Measurements from ENCODE around the gene HOOK2. TPM values are rescaled to one million over a fixed set of nuclear protein-coding genes. Genes with fewer than 3 reads are reported as not detected.
A peak's percentile ranks its signal among the peaks of the same experiment; 100 is the strongest.

HOOK2 gene
- total and polyA plus RNA-seq, 9 of the 15 experiments (the other 6 are each of a cell fraction or from before 2014, with no cell fraction given) = 1.3 to 17.2 (median 9.9) TPM

DNA sequence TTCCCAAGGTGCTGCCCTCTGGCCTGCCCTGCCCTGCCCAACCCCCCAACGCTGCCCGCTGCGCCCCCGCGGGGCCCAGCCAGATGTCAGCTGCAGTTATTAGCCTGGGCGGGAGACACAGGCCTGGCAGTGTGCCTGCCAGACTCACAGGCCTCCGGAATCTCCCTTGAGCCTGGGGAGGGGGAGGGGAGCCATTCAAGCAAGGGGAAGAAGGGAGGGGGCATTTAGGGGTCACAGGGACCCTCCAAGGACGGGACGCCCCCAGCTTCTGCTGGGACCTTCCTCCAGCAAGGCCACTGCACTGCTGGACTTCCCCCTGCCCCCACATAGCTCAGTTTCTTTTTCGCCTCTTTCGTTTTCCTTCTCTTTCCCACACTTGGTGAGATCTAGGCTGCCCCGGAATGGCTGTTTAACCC is 13.3 kb upstream of the HOOK2 start (continued):
- TF ChIP-seq, protein P1, sequence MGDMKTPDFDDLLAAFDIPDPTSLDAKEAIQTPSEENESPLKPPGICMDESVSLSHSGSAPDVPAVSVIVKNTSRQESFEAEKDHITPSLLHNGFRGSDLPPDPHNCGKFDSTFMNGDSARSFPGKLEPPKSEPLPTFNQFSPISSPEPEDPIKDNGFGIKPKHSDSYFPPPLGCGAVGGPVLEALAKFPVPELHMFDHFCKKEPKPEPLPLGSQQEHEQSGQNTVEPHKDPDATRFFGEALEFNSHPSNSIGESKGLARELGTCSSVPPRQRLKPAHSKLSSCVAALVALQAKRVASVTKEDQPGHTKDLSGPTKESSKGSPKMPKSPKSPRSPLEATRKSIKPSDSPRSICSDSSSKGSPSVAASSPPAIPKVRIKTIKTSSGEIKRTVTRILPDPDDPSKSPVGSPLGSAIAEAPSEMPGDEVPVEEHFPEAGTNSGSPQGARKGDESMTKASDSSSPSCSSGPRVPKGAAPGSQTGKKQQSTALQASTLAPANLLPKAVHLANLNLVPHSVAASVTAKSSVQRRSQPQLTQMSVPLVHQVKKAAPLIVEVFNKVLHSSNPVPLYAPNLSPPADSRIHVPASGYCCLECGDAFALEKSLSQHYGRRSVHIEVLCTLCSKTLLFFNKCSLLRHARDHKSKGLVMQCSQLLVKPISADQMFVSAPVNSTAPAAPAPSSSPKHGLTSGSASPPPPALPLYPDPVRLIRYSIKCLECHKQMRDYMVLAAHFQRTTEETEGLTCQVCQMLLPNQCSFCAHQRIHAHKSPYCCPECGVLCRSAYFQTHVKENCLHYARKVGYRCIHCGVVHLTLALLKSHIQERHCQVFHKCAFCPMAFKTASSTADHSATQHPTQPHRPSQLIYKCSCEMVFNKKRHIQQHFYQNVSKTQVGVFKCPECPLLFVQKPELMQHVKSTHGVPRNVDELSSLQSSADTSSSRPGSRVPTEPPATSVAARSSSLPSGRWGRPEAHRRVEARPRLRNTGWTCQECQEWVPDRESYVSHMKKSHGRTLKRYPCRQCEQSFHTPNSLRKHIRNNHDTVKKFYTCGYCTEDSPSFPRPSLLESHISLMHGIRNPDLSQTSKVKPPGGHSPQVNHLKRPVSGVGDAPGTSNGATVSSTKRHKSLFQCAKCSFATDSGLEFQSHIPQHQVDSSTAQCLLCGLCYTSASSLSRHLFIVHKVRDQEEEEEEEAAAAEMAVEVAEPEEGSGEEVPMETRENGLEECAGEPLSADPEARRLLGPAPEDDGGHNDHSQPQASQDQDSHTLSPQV (IDR thresholded peaks at IDR 0.05) = peak; percentile 89
- no peak for TF ChIP-seq SETDB1 (IDR thresholded peaks at IDR 0.05; ENCODE audit: low read length)
- TF ChIP-seq TCF7L2 (IDR thresholded peaks at IDR 0.05; ENCODE audit: low read depth, low read length) = no peak
- peak; percentile 18; the same call in 1 of the 2 replicates for TF ChIP-seq JUND (IDR thresholded peaks at IDR 0.05; ENCODE audit: borderline replicate concordance, low read depth, low read length)
- no peak; the same call in 2 of the 3 replicates for TF ChIP-seq JUND (tag; IDR thresholded peaks at IDR 0.05; ENCODE audit: borderline replicate concordance, low read depth, low read length)
- no peak for TF ChIP-seq JUNB (CRISPR knock-in tag; conservative IDR thresholded peaks at IDR 0.05)
- TF ChIP-seq, protein P2, sequence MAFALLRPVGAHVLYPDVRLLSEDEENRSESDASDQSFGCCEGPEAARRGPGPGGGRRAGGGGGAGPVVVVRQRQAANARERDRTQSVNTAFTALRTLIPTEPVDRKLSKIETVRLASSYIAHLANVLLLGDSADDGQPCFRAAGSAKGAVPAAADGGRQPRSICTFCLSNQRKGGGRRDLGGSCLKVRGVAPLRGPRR (CRISPR knock-in tag; IDR thresholded peaks at IDR 0.05) = no peak
- TF ChIP-seq FOXM1 (IDR thresholded peaks at IDR 0.05; ENCODE audit: low read depth) = no peak
- TF ChIP-seq FOXM1 (CRISPR knock-in tag; IDR thresholded peaks at IDR 0.05; ENCODE audit: low read depth) = no peak
- TF ChIP-seq, protein P3, sequence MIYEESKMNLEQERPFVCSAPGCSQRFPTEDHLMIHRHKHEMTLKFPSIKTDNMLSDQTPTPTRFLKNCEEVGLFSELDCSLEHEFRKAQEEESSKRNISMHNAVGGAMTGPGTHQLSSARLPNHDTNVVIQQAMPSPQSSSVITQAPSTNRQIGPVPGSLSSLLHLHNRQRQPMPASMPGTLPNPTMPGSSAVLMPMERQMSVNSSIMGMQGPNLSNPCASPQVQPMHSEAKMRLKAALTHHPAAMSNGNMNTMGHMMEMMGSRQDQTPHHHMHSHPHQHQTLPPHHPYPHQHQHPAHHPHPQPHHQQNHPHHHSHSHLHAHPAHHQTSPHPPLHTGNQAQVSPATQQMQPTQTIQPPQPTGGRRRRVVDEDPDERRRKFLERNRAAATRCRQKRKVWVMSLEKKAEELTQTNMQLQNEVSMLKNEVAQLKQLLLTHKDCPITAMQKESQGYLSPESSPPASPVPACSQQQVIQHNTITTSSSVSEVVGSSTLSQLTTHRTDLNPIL (CRISPR knock-in tag; IDR thresholded peaks at IDR 0.05) = no peak
- TF ChIP-seq, protein P4, sequence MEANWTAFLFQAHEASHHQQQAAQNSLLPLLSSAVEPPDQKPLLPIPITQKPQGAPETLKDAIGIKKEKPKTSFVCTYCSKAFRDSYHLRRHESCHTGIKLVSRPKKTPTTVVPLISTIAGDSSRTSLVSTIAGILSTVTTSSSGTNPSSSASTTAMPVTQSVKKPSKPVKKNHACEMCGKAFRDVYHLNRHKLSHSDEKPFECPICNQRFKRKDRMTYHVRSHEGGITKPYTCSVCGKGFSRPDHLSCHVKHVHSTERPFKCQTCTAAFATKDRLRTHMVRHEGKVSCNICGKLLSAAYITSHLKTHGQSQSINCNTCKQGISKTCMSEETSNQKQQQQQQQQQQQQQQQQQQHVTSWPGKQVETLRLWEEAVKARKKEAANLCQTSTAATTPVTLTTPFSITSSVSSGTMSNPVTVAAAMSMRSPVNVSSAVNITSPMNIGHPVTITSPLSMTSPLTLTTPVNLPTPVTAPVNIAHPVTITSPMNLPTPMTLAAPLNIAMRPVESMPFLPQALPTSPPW (CRISPR knock-in tag; IDR thresholded peaks at IDR 0.05) = peak; percentile 64; the same call in 1 of the 2 replicates
- TF ChIP-seq ZNF717 (CRISPR knock-in tag; IDR thresholded peaks at IDR 0.05) = no peak
- no peak for TF ChIP-seq FOXA1 (IDR thresholded peaks at IDR 0.05; ENCODE audit: borderline replicate concordance)
- TF ChIP-seq CCNT2 (IDR thresholded peaks at IDR 0.05; ENCODE audit: borderline replicate concordance, extremely low read depth, insufficient read length, low read depth, low read length) = no peak
- no peak for TF ChIP-seq PTTG1 (tag; IDR thresholded peaks at IDR 0.05; ENCODE audit: low read depth)
- TF ChIP-seq ZFX (CRISPR knock-in tag; IDR thresholded peaks at IDR 0.05) = peak; percentile 60
- TF ChIP-seq MIER1 (IDR thresholded peaks at IDR 0.05; ENCODE audit: low read depth) = no peak
- no peak for TF ChIP-seq ILF3 (IDR thresholded peaks at IDR 0.05; ENCODE audit: borderline replicate concordance)
- TF ChIP-seq HMGN3 (IDR thresholded peaks at IDR 0.05; ENCODE audit: borderline replicate concordance, extremely low read depth, insufficient read length, low read depth, low read length) = no peak
- no peak for TF ChIP-seq POLR2B (IDR thresholded peaks at IDR 0.05; ENCODE audit: low read depth, partially characterized antibody)
- no peak for TF ChIP-seq TSC22D4 (tag; IDR thresholded peaks at IDR 0.05)
- TF ChIP-seq, protein P5, sequence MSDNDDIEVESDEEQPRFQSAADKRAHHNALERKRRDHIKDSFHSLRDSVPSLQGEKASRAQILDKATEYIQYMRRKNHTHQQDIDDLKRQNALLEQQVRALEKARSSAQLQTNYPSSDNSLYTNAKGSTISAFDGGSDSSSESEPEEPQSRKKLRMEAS (CRISPR knock-in tag; IDR thresholded peaks at IDR 0.05) = no peak
- TF ChIP-seq CHCHD3 (CRISPR knock-in tag; IDR thresholded peaks at IDR 0.05) = no peak
